Activated B cell treated with CpG ODN at 0.5 μM for 24 hours (primary cell): ENCODE measurements around the gene ACTL6B. TPM values are rescaled to one million over a fixed set of nuclear protein-coding genes. Genes with fewer than 3 reads are reported as not detected.

Experiments
- ATAC-seq: fragments of 200-7000 bp; cut with Tn5 transposase; one replicate; pipeline ENCODE4 v1.10.0; 2021; ENCODE audit warnings: low read depth, mild to moderate bottlenecking, moderate library complexity
- CTCF ChIA-PET: fragments of 350-600 bp; sonication (Branson Sonifier 250); formaldehyde crosslinking; loops from one replicate; lab custom pipeline; 2021; ENCODE audit warnings: antibody characterized with exemption; lab: Charles Lee
- POLR2A ChIA-PET: fragments of 350-600 bp; sonication (Branson Sonifier 250); formaldehyde crosslinking; loops from one replicate; lab custom pipeline; 2021; ENCODE audit warnings: antibody characterized with exemption; lab: Charles Lee
- DNase-seq: peaks from one replicate; pipeline ENCODE4 v3.0.0; 2022
- H3K27ac Mint-ChIP-seq: one replicate; pipeline ENCODE4 v1.8.0; 2020; ENCODE audit warnings: mixed read lengths
- H3K27me3 Mint-ChIP-seq: one replicate; pipeline ENCODE4 v1.8.0; 2021; ENCODE audit warnings: mixed read lengths
- H3K36me3 Mint-ChIP-seq: one replicate; pipeline ENCODE4 v1.8.0; 2021; ENCODE audit warnings: low read depth, mixed read lengths
- H3K4me1 Mint-ChIP-seq: one replicate; pipeline ENCODE4 v1.8.0; 2021; ENCODE audit warnings: mixed read lengths
- H3K4me3 Mint-ChIP-seq: one replicate; pipeline ENCODE4 v1.8.0; 2020; ENCODE audit warnings: mild to moderate bottlenecking, mixed read lengths
- H3K9me3 Mint-ChIP-seq: one replicate; pipeline ENCODE4 v1.8.0; 2020; ENCODE audit warnings: mixed read lengths
- CTCF ChIP-seq: fragments of 200-600 bp; IDR thresholded peaks from one replicate; pipeline ENCODE4 v1.8.0; 2022; ENCODE audit warnings: antibody characterized with exemption, mild to moderate bottlenecking
- intact Hi-C: fragments of 100-400 bp; cut with micrococcal nuclease; formaldehyde crosslinking; loops from one replicate; pipeline ENCODE4 v1.15.1; 2024
- total RNA-seq: library from RNA; stranded (reverse); gene quantifications from 2 replicates; pipeline ENCODE4 v1.2.3, GENCODE V29; 2022

Gene ACTL6B
- total RNA-seq, 1 donor from 2014 or later = not detected

DNA sequence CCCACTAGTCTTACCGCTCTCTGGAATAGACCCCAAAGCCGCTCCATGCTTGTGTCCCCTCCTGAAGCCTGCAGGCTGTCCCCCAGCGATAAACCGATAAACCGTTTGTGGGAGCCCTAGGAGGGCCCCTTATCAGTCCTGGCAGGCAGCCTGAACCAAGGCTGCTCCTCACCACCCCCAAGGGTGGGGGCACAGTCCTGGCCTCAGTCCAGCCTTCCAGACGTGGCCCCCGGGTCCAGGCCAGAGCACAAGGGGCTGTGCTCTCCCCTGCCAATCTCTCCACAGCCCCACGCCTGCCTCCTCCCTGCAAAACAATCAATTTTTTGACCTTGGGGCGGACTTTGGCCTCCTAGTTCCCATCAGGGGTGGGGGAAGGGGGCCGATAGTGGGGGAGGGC, 14.8 kb downstream of the ACTL6B start, which contains the start of gene TFR2:
Gene TFR2 (minus strand): TSS at position 90 of the 397 bp plus-strand sequence. CDS start 43 bp downstream, at position 47.
- ATAC-seq = no peak
- peaks cover 17% of the 10 kb centered on the region for H3K27me3 Mint-ChIP-seq

DNA sequence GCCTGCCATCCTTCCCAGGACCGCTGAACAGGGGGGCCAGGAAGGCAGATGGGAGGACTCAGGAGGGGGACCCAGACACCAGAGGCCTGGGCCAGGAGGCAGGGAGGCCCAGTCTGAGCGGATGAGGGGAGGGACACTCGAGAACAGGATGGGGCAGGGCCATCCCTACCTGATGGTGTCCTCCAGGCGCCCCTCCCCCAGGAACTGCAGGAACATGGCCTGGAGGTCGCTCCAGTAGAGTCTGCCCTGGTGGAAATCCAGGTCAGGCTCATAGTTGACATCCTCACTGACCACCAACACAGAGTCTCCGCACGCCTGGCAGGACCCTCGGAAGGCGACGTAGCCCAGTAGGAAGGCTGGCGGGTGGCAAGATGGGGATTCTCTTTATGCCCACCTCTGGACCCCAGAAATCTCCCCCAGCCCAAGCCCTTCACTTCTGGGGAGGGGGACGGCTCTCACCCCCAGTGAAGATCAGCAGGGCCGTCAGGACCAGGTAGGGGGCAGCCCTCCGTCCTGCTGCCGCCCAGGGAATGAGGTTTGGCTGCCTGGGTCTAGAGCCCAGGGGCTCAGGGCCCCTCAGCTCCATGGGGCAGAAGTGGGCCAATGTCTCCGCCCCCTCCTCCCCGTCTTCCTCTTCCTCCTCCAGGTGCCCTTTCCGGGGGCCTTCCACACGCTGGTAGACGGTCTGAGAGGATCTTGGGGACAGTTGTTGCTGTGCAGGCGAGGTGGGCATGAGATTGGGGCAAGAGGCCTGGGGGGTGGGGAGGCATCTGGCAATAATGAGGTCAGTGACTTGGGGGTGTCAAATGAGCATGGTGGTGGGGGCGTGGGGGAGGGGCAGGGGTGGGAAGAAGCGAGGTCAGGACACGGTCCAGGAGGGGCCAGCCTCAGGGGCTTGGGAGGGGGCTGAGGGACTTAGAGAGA, 15.5 kb downstream of the ACTL6B start:
- ChIA-PET POLR2A (no interaction called here), CTCF (no interaction called here)
- Mint-ChIP-seq H3K27me3 (peaks cover 11% of the 10 kb centered on the region), H3K9me3 (no peaks in the 10 kb centered on the region), H3K36me3 (no peaks in the 10 kb centered on the region), H3K27ac (no peak overlapping the region), H3K4me3 (no peak overlapping the region), H3K4me1 (peaks cover 9% of the 10 kb centered on the region)
- intact Hi-C loops = no loop called here
- TF ChIP-seq CTCF = no peak
- DNase-seq (no peak), ATAC-seq (no peak)

More for the DNA sequence above, 14.8 kb downstream of the ACTL6B start, which contains the start of gene TFR2:
- Mint-ChIP-seq H3K9me3 (no peaks in the 10 kb centered on the region), H3K4me1 (peaks cover 9% of the 10 kb centered on the region), H3K27ac (no peak within 1 kb of the TSS), H3K4me3 (no peak within 1 kb of the TSS), H3K36me3 (no peaks in the 10 kb centered on the region)
- TF ChIP-seq CTCF = no peak
- POLR2A ChIA-PET = interaction anchor here (0.5 kb wide), 1 partner anchor 276 kb away, joined by 3 read pairs; no protein-coding TSS in a partner anchor
- CTCF ChIA-PET = no interaction called here
- no peak for DNase-seq
- intact Hi-C loops = no loop called here

DNA sequence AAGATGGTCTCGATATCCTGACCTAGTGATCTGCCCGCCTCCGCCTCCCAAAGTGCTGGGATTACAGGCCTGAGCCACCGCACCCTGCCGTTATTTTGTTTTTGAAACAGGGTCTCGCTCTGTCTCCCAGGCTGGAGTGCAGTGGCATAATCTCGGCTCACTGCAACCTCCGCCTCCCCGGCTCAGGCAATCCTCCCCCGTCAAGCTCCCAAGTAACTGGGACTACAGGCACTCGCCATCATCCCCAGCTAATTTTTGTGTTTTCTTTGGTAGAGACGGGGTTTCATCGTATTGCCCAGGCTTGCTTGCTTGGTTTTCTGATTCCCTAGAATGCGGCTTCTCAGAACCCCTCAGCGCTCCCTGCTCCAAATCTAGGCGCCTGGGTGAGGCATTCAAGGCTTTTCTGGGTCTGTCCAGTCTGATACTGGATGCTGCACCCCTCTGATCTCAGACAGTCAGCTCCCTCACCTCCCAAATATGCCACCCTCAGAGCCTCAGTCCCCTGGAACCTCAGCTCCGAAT, 16.2 kb downstream of the ACTL6B start:
- H3K27me3 Mint-ChIP-seq = peaks cover 6% of the 10 kb centered on the region
- TF ChIP-seq CTCF = no peak
- ChIA-PET POLR2A (interaction anchor here (0.7 kb wide), 1 partner anchor 23 kb away, joined by 3 read pairs; no protein-coding TSS in a partner anchor), CTCF (no interaction called here)
- no peak overlapping the region for H3K27ac Mint-ChIP-seq
- ATAC-seq = no peak
- peaks cover 9% of the 10 kb centered on the region for H3K4me1 Mint-ChIP-seq
- intact Hi-C loops = no loop called here
- H3K36me3 Mint-ChIP-seq = no peaks in the 10 kb centered on the region
- H3K4me3 Mint-ChIP-seq = no peak overlapping the region
- H3K9me3 Mint-ChIP-seq = no peaks in the 10 kb centered on the region
- DNase-seq = no peak

- Mint-ChIP-seq H3K27ac (peak overlapping the region; percentile 78), H3K36me3 (peaks cover 1% of the 10 kb centered on the region), H3K4me1 (peaks cover 4% of the 10 kb centered on the region), H3K4me3 (peak overlapping the region; percentile 89), H3K27me3 (no peaks in the 10 kb centered on the region), H3K9me3 (no peaks in the 10 kb centered on the region)
- DNase-seq (peak; percentile 63), ATAC-seq (peak; percentile 71)
- no peak for TF ChIP-seq CTCF
- CTCF ChIA-PET = interaction anchor here (0.9 to 3.2 kb wide), 7 partner anchors 19 to 71 kb away, joined by 3 to 22 read pairs (median 3); partner anchors contain the start of genes MOSPD3 and POP7
- intact Hi-C loops = loop anchor here (1.0 kb wide), 4 partner anchors 40 to 72 kb away; partner anchors contain the start of genes FBXO24, GNB2 and LRCH4
- POLR2A ChIA-PET = interaction anchor here (0.6 to 3.9 kb wide), 9 partner anchors 9 to 583 kb away, joined by 3 to 47 read pairs (median 8); partner anchors contain the start of genes FBXO24, LRCH4, MOSPD3 and POP7
Observed at GRCh38 chr7:100632951-100633717, 23.1 kb downstream of the ACTL6B start.
